ENCODE results near the gene RPS25.

- TF ChIP-seq EZH2 (IDR thresholded peaks at IDR 0.05) (no peak), CTCF (IDR thresholded peaks at IDR 0.05) (no peak), EZH2phosphoT487 (IDR thresholded peaks at IDR 0.05) (no peak)
Measured at GRCh38 chr11:119029340-119030028, 11.3 kb upstream of the RPS25 start.

Data from neural progenitor cell (in vitro differentiated cells).